Measurements from ENCODE around the gene PTGES.

Gene PTGES

DNA sequence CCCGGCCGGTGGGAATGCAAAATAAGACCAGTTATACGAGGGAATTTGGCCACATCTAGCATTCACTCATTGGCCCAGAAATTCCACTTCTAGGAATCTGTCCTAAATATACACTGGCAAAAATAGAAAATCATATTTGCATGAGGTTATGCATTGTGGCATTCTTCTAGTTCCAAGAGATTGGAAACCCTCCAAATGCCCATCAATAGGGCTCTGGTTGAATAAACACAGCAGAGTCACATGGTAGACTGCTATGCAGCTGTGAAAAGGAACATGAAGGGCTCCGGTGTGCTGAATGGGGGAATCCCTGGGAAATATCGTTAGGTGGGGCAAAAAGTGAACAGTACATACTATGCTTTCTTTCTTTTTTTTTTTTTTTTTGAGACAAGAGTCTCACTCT, 36.8 kb downstream of the PTGES start:
- DNase-seq = no peak

DNA sequence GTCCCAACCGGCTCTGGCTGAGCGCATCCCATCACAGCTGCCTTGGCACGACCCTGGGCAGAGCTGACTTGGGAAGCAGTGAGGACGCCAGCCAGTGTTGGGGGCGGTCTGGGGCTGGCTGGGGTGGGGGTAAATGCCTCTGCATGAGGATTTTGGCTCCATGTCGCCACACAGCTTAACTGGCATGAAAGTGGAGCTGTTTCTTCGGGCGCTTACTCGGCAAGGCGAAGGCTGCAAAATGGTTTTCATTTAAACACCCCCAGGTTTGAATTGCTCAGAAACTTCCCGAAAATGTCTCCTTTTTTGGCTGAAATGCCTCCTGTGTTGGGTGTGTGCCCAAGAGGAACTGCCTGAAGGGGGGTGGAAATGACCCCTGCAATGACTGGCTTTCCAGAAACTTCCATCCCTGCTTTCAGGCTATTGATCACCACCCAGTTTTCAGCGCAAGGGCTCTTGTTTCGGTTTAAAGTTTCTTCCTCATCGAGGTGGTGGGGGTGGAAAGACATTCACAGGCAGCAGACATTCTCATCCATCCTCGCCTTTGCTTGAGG, 38.3 kb downstream of the PTGES start:
- DNase-seq = no peak

DNA sequence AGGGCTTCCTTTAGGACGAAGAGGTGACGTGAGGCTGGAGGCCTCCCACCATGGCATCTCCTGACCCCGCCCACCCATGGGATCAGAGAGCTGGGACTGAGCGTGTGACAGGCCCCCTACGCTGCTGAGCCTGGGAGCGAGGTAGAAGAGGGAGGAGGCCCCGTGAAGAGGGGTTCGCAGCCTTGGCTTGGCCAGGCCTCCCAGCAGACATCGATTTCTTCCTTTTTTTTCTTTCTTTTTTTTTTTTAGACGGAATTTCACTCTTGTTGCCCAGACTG, 39.5 kb downstream of the PTGES start:
- DNase-seq = no peak

DNA sequence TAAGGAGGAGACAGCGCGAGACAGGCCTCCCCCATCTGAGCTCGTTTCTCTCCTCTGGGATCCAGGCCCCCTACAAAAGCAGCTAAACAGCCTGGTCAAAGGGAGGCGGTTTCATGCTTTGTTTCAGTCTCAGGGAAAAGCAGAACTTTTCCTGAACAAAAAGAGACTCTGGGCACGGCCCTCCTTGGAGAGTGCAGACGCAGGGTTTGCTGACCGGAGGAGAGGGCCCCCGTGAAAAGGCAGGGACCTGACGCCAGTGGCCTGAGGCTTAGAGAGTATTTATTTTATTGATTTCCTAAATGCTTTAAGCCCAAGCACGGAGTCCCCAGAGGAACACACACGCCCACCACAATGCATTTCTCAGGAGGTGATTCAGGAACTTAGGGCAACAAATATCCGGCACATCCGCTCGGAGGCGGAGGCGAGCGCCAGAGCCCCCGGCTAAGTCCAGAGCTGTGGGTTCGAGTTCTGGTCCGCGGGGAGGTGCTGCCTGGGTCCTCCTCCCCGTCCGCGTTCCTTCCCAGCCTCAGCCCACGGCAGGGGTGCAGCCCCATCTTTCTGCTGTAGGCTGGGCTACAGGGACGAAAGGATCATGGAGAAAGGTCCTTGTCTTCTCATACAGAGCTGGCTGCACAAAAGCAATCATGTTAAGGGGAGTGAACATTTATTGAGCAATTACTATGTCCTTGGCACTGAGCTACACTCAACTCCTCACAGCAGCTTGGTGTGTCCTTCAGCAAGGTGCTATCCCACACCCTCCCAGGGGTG, 40.0 kb downstream of the PTGES start:
- no peak for DNase-seq

DNA sequence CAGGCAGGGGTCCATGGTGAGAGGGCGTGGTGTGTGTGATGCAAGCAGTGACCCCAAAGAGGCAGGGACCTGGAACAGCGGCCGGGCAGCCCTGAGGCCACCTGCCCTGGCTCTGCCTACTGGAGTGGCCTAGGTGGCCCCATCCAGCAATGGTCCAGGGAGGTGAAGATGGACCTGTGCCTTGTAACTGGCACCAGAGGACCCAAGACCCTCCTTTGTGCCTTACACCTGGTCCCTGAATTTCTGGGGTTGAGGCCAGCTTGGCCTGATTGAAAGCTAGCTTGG, 42.7 kb downstream of the PTGES start:
- no peak for DNase-seq

DNA sequence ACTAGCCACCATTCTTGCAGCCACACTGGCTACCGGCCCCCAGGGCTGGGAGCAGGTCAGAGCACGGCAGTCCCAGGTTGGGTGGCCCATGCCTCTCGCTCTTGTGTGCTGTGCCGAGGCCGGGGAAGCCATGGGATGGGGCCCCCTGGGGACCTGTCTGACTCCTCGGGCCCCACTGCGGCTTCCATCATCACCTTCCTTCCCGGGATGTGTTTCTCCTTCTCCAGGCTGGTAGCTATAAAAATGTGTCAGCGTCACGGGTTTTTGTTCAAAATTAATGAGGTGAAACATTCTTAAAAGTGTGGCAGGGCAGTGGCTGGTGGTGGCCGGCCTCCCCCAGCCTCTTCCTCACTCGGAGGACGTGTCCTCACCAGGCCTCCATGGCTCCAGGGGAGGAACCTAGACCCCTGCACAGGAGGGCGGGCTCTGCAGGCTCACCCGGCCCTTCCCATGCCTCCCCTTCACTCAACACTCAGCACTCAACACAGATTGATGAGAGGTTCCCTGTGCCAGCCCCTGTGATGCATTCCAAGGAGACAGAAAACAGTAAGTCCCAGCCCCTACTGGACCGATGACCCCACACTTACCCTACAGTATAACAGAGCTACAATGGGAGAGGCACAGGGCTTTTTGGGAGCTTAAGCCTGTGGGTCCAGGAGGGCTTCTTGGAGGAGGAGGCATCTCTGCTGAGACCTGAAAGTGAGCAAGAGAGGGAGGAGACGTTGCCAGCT, 43.2 kb downstream of the PTGES start:
- no peak for DNase-seq

DNA sequence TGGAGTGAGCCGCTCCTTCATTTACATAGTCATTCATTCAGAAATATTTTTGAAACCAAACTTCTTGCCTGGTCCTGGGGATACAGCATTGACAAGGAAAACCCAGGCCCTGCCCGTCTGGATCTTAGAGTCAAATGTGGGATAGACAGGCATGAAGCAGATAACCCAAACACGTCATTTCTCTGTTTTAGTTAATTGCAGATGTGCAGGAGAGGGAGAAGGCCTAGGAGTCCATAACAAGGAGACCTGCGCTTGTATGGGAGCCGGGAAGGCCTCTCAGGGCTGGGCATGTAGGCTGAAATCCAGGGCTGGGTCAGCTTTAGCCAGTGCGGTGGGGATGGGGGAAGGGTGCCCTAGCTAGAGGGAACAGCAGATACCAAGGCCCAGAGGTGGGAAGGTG, 44.0 kb downstream of the PTGES start:
- no peak for DNase-seq

DNA sequence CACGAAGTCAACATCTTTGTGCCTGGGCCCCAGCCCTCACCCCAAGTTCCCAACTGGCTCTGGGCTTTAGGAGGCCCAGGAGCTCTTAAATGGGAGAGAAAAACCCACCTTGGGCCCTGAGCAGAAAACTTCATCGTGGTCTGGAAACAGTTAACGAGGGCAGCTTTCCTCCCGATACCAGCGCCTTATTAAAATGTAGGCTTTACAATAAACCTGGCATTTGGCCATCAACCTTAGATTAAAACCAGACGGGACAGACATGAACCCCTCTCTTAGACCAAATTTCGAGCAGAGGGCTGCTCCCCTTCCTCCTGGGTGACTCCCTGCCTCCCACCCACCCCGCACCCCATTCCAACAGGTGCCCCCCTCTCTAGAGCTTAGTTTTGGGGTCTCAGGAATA, 48.0 kb downstream of the PTGES start:
- no peak for DNase-seq

DNA sequence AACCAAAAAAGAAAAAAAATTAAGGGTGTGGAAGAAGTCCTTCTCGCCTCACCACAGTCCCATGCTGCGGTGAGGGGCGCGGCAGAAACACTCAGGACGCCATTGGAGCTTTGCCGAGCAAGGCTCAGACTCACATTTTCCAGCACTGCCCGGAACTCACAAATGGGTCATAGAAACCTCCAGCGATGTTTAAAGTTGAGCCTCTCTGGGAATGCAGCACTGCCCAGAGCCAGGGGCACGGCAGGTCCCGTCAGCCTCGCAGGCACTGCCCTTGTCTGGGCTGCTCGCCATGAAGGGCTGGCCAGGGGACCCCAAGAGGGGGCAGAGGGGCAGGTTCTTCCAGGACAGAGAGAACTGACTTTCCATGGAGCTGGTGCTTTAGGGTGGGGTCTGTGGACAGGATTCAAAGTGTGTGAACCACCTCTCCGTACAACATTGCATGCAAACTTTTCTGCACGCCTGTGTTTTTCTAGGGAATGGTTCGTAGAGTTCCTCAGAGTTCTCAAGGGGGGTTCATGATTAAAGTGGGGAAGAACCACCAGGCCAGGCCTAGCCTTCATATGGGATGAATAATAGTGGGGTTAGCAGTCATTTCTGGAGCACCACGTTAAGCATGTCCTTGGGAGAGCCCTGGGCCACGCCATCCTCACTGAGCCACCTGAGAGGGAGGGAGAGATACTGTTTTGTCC, 49.0 kb downstream of the PTGES start:
- DNase-seq = no peak

DNA sequence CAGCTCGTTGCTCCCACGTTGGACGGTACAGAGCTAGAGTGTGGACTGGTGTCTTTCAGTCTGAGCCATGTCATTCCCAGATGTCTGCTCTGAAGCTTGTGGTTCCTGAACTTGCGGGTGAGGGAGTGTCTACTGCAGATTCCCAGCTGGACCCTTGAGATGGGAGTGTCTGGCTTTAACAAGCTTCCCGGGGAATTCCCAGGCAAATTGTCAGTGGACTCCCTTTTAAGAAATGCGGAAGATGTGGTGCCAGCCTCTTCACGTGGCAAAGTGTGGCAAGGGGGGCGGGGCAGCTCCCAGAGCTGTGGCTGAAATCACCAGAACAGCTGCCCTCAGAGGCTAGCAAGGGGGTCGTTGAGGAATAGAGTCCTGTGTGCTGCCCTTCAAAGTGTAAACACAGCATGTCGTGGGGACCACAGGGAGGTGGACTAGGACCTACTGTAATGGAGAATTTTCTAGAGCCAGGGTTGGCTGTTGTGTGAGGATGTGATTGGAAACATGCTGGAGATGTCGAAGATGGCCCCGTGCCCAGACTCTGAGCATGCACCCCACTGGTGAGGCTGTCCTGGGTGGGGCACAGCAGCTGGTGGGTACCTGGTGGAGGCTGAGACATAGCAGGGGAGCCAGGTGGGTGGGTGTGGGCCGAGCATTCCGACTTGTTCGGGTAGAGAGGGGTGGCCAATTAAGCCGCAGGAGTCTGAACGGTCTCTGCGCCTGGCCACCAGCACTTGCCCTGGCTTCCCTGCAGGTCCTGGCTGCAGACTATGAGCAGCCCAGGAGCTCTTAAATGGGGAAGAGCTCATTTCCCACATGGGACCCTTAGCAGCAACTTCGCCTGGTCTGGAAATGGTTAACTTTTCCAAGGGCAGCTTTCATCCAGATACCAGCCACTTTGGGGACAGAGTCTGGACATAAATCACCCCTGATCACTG, 50.0 kb downstream of the PTGES start:
- DNase-seq = no peak

DNA sequence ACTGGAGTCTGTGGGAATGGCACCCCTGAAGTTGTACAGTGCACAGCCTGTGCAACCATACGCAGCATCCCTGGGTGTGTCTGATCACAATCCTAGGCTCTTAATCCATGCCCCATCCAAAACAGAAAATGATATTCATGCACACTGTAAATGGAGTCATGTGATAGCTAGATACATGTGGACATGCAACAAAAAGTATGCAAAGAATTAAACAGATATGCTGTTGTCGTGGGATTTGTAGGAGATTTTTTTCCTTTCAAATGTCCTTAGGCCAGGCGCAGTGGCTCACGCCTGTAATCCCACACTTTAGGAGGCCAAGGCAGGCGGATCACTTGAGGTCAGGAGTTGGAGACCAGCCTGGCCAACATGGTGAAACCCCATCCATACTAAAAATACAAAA, 51.3 kb downstream of the PTGES start:
- DNase-seq = no peak

DNA sequence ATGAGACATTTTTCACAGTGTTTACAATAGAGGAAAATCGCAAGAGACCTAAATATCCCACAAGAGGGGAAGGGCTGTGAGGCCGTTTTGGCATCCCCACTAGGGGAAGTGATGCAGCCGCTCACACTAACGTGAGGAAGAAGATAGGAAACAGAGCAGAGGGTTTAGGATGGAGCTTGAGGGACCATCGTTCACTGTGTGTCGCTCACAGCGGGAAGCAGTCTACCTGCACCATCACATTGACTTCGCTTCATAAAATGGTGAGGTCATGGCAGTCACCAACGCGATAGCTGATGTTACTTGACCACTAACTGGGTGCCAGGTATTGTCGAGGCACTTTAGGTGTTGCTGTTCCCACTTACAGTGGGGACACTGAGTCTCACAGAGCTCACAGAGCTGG, 51.8 kb downstream of the PTGES start:
- DNase-seq = no peak

DNA sequence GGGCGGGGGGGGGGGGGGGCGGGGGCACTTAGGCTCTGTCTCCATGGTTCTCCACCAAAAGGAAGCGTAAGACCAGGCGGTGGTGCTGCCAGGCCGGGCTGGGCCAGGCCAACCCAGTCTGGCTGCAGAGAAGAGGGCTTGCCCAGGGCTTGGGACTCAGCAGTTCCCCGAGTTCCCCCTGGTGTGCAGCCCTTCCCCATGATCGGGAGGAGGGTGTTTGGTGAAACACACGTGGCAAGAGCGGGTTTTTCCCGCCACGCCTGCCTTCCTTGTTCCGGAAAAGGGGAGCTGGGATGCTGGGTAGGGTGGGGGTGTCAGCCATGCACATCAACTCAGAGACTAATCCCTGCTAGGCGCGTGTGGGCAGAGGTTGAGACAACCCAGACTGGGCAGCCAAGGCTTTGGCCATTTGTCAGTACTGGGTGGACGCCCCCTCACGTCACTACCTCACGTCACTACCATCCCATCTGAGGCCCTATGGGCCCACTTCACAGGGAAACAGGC, 54.5 kb downstream of the PTGES start:
- DNase-seq = no peak

DNA sequence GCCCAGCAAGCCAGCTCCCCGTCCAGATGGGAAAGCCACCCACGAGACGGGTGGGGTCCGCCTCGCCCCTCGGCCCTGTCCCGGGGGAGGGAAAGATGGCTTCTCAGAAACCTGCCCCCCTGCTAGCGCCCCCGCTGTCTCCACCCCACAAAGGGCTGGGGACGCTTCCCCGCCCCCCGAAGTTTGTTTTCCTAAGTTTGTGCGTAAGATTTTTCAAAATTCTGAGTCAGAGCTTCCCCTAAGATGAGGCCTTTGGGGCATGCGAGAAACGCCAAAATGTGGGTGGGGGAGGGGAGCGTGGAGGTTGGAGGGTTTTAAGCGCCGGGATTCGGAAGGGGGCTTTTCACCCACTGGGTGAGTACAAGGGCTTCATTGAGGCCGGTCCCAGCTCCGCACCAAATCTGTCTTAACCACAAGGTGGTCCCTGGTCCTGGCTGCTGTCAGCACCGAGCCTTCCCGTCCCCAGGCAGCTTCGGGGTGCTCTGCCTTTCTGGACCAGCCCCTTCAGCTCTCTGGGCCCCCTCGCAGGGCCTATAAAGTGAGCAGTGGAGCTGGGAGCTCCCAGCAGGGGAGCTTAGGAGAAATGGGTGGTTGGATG, 55.1 kb downstream of the PTGES start:
- no peak for DNase-seq

DNA sequence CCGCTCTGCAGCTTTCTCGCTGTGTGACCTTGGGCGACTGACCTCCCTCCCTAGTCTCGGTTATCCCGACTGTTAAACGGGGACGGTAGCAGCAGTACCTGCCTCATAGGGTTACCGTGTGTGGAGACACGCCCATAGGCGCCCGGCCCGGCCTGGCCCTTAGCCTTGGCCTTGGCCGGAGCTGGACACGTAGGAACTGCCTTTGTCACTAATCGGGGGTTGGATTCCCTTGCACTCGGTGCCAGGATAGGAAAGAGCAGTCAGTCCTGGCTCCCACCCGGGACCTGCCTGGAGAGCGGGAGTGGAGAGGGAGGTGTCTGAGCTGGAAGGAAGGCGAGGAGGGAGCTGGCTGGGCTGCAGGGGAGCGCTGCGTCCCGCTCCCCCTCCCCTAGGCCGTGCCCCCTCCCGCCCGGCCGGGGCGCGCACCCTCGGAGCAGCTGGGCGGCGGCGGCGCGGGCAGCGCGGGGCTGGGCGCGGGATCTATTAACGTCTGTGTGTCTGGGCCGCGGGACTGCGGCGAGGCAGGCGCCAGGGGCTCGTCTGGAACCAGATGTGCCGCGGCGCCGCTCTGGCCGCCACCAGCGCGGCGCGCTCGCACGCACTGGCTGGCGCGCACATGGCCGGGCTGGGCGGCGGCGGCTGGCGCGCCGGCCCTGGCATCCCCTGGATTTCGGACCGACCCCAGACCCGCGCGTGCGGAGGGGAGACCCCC, 55.7 kb downstream of the PTGES start:
- no peak for DNase-seq

DNA sequence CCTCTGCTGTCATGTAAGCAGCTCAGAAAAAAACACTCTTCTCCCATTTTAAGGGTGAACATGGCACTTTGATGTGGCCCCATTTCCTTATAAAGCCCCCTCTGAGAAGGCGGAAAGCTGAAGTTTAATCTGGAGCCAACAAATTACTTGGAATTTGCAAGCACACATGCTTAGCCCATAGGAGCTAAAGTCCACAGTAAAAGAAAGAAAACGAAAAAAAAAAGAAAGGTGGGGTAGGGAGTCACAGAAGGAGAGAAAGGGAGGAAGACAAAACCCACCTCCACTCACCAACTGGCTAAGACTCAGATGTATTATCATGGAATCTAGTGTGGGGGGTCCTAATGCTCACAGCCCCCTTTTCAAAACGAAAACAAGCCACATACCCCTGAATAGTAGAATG, 57.0 kb downstream of the PTGES start:
- DNase-seq = no peak

DNA sequence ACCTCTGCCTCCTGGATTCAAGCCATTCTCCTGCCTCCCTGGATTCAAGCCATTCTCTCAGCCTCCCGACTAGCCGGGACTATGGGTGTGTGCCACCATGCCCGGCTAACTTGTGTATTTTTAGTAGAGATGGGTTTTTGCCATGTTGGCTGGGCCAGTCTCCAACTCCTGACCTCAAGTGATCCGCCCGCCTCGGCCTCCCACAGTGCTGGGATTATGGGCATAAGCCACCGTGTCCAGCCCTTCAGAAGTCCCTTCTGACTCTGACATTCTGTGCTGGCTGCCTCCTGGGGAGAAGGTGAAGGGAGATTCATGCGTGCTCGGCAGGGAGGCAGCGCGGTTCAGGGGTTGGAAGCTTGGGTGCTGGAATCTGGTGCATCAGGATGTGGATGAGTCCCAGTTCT, 58.6 kb downstream of the PTGES start:
- DNase-seq = no peak

DNA sequence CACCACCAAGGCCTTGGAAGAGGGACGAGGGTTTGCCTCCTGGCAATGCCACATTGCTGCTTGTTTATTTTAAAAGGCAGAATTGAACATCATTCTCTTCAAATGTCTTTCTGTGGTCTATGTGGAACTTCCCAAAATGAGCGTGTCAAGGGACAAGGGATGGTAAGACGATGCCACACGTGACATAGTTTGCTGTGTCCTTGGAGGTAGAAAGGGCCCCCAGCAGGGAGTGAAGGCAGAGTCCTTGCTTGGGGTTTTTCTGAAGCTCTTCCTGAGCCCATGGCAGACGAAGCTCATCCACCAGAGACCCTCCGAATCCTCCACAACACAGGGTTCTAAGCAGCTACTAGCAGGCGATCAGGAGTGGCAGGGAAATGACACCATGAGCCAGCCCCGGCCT, 59.1 kb downstream of the PTGES start:
- no peak for DNase-seq

DNA sequence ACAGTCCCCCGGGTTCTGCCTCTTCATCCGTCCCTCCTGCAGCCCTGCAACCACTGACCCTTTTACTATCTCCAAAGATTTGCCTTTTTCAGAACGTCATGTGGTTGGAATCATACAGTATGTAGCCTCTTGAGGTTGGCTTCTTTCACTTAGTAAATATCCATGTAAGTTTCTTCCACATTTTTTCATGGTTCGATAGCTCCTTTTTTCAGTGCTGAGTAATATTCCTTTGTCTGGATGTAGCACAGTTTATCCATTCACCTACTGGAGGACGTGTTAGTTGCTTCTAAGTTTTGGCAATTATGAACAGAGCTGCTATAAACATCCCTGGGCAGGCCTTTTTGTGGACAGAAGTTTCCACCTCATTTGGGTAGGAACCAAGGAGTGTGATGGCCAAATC, 60.3 kb downstream of the PTGES start:
- no peak for DNase-seq
